NCI-H2029 treated with DMSO at 0.1 percent for 48 hours (cell line): ENCODE data around the gene DPYSL4.
A peak's percentile ranks its signal among the peaks of the same experiment; 100 is the strongest.

ENCODE experiments used
- DNase-seq: peaks from one replicate; lab custom pipeline; 2025; lab: John Stamatoyannopoulos, UW

Gene DPYSL4

DNA sequence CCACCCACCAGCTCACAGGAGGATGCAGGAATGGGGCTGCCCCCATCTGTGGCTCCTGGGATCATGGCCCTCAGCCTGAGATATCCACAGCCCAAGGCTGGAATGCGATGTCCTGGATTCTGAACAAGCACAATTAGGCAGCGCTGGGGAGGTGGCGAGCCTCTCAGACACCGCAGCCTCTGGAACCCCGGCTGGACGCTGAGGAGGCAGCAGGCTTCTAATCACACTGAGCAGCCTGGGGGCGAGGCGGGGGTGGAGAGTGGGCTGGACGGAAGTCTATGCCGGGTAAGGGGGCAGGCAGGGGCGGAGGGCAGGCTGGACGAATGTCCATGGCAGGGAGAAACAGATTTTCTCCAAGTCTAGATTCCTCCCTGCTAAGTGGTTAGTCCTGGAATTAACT, 56.4 kb downstream of the DPYSL4 start:
- no peak for DNase-seq

DNA sequence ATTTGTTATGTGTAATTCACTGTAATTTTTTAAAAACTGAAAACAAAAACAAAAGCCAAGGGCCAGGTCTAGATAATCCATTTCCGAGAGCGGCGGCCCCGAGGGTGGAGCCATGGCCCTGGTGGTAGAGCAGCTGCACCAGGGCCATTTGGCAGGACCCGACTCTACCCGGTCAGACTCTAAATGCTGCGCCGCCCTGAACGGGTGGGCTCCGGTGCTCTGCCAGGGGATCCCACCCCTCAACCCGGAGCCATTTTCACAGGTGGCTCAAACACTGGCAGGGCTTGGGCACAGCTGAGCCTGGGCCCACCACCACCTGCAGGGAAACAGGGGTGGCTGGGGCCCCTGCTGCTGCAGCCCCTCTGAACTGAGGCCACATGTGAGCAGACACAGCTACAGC, 56.9 kb downstream of the DPYSL4 start:
- DNase-seq, result no peak

DNA sequence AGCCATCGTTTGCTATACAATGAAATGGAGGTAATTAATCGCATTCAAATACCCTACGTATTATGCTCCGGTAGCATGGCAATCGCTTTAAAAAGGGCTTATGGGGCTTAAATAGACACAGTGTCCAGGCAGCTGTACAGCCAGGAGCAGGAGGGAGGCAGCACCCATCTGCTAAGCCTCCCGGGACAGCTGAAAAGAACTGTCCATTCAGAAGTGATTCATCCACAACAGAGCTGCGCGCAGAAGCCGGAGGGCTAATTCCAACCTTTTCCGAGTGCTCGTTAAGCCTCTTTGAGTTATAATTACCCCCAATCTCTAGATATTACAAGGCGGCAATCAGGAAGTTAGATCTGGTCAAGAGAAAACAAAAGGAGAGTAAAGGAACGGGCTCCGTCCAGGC, 58.3 kb downstream of the DPYSL4 start:
- DNase-seq, result no peak

DNA sequence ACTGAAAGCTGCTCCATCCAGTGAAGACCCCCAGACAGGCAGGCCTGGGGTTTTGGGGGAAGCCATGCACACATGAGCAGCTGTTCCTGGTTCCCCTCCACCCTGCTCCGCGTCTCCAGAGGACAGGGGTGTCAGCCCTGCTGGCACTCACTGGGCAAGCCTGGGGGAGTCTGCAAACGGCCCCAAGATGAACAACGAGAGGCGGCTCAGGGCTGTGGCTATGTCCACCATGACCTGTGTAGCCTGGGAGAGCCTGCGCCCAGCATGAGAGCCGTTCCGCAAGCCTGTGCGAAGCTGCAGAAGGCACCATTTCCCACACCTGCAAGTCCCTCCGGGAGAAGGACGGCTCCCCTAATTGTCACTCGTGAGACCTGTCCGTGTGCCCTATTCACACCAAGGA, 59.5 kb downstream of the DPYSL4 start:
- no peak for DNase-seq

DNA sequence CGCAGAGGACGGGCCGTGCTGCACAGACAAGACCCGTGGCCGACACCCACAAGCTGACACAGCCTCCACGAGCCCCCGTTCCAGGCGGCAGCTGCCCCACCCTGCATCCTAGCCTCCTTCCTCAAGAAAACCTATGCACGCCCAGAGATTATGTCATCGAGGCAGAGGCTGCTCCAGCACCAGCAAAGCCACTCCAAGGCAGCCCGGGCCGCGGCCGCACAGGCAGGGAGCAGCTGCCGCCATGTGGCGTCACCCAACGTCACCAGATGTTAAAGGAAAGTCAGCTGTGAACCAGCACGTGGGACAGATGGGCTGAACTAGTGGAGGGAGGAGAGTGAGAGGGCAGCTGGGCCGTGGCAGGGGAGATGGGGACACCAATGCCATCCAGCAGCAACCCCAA, 61.2 kb downstream of the DPYSL4 start:
- DNase-seq, result no peak

DNA sequence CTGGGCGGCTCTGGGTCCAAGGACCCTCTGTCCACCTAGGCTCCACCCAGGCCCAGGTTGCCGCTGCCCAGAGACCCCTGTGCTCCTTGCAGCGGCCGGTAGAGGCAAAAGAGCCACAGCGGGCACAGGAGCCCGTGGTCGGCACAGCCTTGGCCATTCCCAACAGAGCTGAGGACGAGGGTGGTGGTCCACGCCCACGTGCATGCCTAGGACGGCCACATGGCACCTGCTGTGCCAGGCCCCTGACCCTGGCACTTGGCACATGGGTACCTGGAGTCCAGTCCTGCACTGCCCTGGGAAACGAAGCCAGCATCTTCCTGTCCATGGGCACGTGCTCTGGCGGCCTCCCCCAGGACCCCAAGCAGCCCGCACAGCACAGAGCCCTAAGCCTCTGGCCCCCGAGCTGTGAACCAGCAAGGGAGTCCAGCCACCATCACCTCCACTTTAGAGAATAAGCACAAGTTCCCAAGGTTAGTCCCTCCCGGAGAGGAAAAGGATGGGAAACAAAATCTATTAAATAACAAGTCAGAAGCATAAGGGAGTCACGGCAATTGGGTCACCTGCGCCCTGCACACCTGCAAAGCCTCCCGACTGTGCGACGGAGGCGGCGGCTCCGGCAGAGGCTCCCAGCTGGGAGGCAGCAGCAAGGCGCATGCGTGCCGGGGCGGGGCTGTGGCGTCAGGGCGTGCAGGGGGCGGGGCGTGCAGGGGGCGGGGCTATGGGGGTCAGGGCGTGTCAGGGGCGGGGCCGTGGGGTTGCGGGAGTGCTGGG, 61.9 kb downstream of the DPYSL4 start:
- DNase-seq, result peak; percentile 2

DNA sequence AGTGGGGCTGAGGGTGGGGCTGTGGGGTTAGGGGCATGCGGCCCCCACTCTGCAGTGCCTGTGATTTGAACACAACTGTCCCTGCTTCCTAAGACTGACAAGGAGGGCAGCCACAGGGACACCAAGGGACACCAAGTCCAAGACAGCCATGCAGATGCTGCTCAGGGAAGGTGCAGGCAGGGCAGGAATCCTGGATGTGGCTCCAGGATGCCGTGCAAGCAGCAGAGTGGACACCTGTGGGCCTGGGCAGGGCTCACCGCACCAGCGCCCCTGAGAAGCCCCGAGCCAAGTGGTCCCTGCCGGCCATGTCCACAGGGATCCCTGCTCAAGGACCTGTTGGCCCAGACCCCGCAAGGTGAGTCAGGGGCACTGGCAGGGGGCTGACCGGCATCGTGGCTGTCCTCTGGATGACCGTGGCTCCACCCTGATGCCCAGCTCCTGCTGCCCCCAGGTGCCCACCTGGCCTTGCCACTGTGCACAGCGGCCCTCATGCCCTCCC, 62.5 kb downstream of the DPYSL4 start:
- DNase-seq, result no peak

DNA sequence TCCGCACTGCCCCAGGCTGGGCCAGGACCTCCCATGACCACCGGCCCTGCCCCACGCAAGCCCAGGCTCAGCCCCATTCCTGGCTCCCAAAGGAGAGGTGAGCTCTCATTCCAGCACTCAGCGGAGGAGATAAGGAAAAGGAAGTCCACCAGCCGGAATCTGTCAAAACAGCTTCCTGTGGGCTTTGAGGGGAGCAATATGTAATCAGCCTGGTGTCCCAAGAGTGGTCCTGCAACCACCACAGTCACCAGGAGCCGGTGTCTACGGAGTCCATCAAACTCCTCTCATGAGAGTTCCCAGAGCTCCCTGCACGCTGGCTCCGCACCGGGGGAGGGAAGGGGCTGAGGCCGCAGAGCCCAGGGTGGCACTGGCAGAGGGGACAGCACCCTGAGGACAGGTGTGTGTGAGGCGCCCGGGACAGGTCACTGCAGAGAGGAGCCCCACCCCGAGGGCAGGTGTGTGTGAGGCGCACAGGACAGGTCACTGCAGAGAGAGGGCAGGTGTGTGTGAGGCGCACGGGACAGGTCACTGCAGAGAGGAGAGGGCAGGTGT, 63.2 kb downstream of the DPYSL4 start:
- DNase-seq, result no peak

DNA sequence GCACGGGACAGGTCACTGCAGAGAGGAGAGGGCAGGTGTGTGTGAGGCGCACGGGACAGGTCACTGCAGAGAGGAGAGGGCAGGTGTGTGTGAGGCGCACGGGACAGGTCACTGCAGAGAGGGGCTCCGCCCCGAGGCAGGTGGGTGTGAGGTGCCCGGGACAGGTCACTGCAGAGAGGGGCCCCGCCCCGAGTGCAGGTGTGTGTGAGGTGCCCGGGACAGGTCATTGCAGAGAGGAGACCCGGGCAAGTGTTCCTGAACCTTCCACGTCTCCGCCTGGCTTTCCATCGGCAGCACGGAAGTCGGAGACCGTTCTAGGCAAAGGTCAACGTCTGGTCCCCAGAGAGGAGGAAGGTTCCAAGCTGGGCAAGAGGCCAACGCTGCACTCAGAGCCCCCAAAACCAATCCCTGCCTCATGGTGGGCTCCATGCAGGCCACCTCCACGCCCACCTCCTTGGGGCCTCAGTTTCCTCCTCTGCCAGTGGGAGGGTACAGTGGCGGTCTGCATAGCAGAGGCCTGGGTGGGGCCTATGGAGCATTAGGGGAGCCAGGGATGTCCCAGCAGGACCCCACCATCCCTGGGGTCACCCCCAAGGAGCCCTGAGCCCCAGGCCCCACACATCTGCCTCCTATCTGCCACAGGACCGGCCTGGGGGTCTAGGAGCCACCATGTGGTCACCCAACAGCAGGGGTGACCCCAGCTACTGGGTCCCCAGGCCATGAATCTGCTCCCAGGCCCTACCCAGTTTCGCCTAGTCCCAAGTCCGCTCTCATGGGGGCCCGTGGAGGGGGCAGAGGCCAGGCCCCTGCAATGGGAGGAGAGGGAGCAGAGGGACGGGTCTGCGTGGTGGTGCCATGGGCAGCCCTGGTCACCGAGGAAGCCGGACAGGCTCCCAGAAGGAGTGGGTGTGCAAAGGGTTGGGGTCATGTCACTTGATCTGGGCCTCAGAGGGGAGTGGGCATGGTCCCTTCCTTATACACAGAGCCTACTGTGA, 64.0 kb downstream of the DPYSL4 start:
- no peak for DNase-seq

DNA sequence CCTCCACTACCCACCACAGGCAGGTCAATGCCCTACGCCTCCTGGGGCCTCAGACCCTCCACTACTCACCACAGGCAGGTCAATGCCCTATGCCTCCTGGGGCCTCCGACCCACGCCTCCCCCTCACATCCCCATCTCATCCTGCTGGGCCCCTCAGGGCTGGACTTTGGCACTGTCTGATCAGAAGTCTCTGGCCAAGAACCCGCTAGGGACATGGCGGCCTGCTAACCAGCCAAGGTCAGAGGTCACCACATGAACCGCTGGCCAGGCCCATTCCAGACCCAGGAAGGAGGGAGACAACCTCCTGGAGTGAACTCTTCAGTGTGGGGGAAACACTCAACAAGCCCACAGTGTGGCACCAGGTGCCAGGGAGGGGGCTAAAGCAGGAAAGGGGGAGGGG, 65.2 kb downstream of the DPYSL4 start:
- no peak for DNase-seq

DNA sequence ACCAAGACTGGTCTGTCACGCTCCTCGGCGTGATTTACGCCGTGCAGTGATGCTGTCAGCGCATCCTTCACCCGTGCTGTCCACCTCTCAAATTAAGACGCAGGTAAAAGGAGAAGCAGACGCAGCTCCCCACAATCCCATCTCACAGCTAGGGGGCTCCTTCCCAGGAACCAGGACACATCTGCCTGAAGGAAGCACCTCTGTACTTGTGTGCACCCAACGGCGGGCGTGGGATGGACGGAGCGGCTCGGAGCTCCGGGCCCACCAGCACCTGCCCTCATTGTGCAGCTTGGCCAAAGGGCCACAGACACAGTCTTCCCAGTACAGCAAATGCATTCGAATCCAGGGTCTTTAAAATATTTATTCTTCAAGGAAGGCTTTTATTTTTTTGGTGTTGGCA, 65.7 kb downstream of the DPYSL4 start:
- no peak for DNase-seq

DNA sequence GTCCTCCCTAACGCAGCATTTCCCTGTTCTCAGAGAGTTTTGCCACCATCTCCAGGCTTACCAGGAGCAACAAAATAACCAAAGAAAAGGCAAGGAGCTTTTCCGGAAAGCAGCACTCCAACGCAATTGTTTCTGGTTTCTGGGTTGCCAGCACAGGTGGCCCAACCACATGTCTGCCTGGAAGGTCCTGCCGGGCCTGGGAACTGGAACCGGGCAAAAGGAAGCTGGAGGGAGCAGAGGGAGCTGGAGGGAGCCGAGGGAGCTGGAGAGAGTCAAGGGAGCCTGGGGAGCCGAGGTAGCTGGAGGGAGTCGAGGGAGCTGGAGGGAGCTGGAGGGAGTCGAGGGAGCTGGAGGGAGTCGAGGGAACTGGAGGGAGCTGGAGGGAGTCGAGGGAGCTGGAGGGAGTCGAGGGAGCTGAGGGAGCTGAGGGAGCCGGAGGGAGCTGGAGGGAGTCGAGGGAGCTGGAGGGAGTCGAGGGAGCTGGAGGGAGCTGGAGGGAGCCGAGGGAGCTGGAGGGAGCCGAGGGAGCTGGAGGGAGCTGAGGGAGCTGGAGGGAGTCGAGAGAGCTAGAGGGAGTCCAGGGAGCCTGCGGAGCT, 66.4 kb downstream of the DPYSL4 start:
- DNase-seq, result no peak

DNA sequence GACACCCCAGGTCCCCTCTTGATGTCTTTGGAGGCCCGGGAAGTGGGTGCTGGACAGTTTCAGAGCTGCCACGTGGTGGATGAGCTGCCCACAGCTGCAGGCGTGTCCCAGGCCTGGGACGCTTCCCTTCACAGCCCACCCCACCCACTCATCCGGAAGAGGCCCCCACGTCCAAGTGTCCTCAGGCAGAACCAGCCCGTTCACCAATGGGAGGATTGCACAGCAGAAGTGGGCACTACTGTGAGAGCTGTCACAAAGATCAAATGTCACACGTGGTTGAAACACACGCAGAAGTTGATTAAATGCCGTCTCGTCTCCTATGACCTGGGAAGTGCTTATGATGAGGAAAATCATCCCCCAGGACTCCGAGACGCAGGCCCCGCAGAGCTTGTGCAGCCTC, 68.1 kb downstream of the DPYSL4 start:
- no peak for DNase-seq
